IPS DF 6.9 (cell line): ENCODE results near the gene BOD1.

Source experiments
- DNase-seq: peaks from one replicate; pipeline ENCODE4 v3.0.0-alpha.2; 2013; ENCODE audit warnings: low read depth, low spot score
- H3K27ac ChIP-seq: one replicate; pipeline ENCODE4 v1.5.1; 2013; ENCODE audit warnings: low read length, control low read depth
- H3K27me3 ChIP-seq: 2 replicates; pipeline ENCODE4 v1.6.1; 2013; ENCODE audit warnings: mild to moderate bottlenecking, low read length; ENCODE audit not compliant: control insufficient read depth, insufficient read depth
- H3K36me3 ChIP-seq: 2 replicates; pipeline ENCODE4 v1.6.1; 2013; ENCODE audit warnings: low read length; ENCODE audit not compliant: control insufficient read depth, insufficient read depth
- H3K4me1 ChIP-seq: 2 replicates; pipeline ENCODE4 v1.6.1; 2013; ENCODE audit warnings: low read length; ENCODE audit not compliant: control insufficient read depth, insufficient read depth
- H3K4me3 ChIP-seq: 2 replicates; pipeline ENCODE4 v1.5.1; 2013; ENCODE audit warnings: mild to moderate bottlenecking, low read length
- H3K9me3 ChIP-seq: 2 replicates; pipeline ENCODE4 v1.6.1; 2013; ENCODE audit warnings: low read length, inconsistent platforms; ENCODE audit not compliant: control insufficient read depth, insufficient read depth
- WGBS: extraction: QIAGEN DNeasy Blood & Tissue Kit; methylation state at CpG from one replicate; pipeline ENCODE4 v1.1.7; 2013; ENCODE audit warnings: mixed read lengths, missing lambda C conversion rate; ENCODE audit not compliant: insufficient read length, insufficient coverage; 5-methylcytosine and 5-hydroxymethylcytosine counted together

Gene BOD1

GRCh38 chr5:173615884-173616576, 420 bp downstream of the BOD1 start:
- Histone ChIP-seq H3K27me3 (no peaks in the 10 kb centered on the region), H3K9me3 (no peaks in the 10 kb centered on the region), H3K36me3 (peaks cover 15% of the 10 kb centered on the region; the same call in 1 of the 2 replicates), H3K4me1 (peaks cover 2% of the 10 kb centered on the region; the same call in 1 of the 2 replicates), H3K4me3 (peak overlapping the region; percentile 97), H3K27ac (no peak overlapping the region)
- peak; percentile 29 for DNase-seq
- no CpG with 5 or more reads among the region's 55 CpGs for WGBS

GRCh38 chr5:173614591-173614990, 1.9 kb downstream of the BOD1 start:
- Histone ChIP-seq H3K36me3 (peaks cover 20% of the 10 kb centered on the region; the same call in 1 of the 2 replicates), H3K27me3 (no peaks in the 10 kb centered on the region), H3K9me3 (no peaks in the 10 kb centered on the region), H3K4me3 (no peak overlapping the region), H3K27ac (no peak overlapping the region), H3K4me1 (peaks cover 2% of the 10 kb centered on the region; the same call in 1 of the 2 replicates)
- WGBS: no CpG with 5 or more reads among the region's 7 CpGs
- DNase-seq: no peak

- Histone ChIP-seq H3K27me3 (no peaks in the 10 kb centered on the region), H3K36me3 (peaks cover 27% of the 10 kb centered on the region; the same call in 1 of the 2 replicates), H3K4me3 (no peak overlapping the region), H3K9me3 (no peaks in the 10 kb centered on the region), H3K27ac (no peak overlapping the region), H3K4me1 (peaks cover 2% of the 10 kb centered on the region; the same call in 1 of the 2 replicates)
- no CpG with 5 or more reads among the region's 8 CpGs for WGBS
- no peak for DNase-seq
Observed at GRCh38 chr5:173613433-173614159, 2.9 kb downstream of the BOD1 start.

GRCh38 chr5:173612948-173613347, 3.5 kb downstream of the BOD1 start:
- no peak overlapping the region for H3K4me3 ChIP-seq
- H3K9me3 ChIP-seq: no peaks in the 10 kb centered on the region
- peaks cover 28% of the 10 kb centered on the region; the same call in 1 of the 2 replicates for H3K36me3 ChIP-seq
- no peaks in the 10 kb centered on the region for H3K27me3 ChIP-seq
- no peak overlapping the region for H3K27ac ChIP-seq
- no CpG with 5 or more reads among the region's 3 CpGs for WGBS
- DNase-seq: no peak
- H3K4me1 ChIP-seq: peaks cover 2% of the 10 kb centered on the region; the same call in 1 of the 2 replicates

GRCh38 chr5:173611706-173612105, 4.7 kb downstream of the BOD1 start:
- Histone ChIP-seq H3K4me1 (peaks cover 2% of the 10 kb centered on the region; the same call in 1 of the 2 replicates), H3K4me3 (no peak overlapping the region), H3K27ac (no peak overlapping the region), H3K9me3 (no peaks in the 10 kb centered on the region), H3K27me3 (no peaks in the 10 kb centered on the region), H3K36me3 (peaks cover 40% of the 10 kb centered on the region; the same call in 1 of the 2 replicates)
- DNase-seq: no peak
- WGBS: no CpG with 5 or more reads among the region's 4 CpGs

GRCh38 chr5:173604141-173604540, 12.3 kb downstream of the BOD1 start:
- DNase-seq: no peak
- no peaks in the 10 kb centered on the region for H3K27me3 ChIP-seq
- no peaks in the 10 kb centered on the region for H3K9me3 ChIP-seq
- peaks cover 26% of the 10 kb centered on the region; the same call in 1 of the 2 replicates for H3K36me3 ChIP-seq
- H3K4me1 ChIP-seq: no peaks in the 10 kb centered on the region
- H3K4me3 ChIP-seq: no peak overlapping the region
- H3K27ac ChIP-seq: no peak overlapping the region
- WGBS: no CpG with 5 or more reads among the region's 1 CpG

- DNase-seq: no peak
- WGBS: no CpG with 5 or more reads among the region's 6 CpGs
- H3K4me3 ChIP-seq: no peak overlapping the region
Observed at GRCh38 chr5:173602423-173602822, 14.0 kb downstream of the BOD1 start.

GRCh38 chr5:173598686-173599085, 17.8 kb downstream of the BOD1 start:
- Histone ChIP-seq H3K36me3 (no peaks in the 10 kb centered on the region; the same call in 1 of the 2 replicates), H3K4me1 (no peaks in the 10 kb centered on the region; the same call in 1 of the 2 replicates), H3K4me3 (no peak overlapping the region), H3K27ac (no peak overlapping the region), H3K27me3 (no peaks in the 10 kb centered on the region), H3K9me3 (no peaks in the 10 kb centered on the region)
- no peak for DNase-seq
- no CpG with 5 or more reads among the region's 4 CpGs for WGBS

More at GRCh38 chr5:173602423-173602822, 14.0 kb downstream of the BOD1 start:
- H3K27me3 ChIP-seq: no peaks in the 10 kb centered on the region
- H3K9me3 ChIP-seq: no peaks in the 10 kb centered on the region
- no peak overlapping the region for H3K27ac ChIP-seq
- no peaks in the 10 kb centered on the region for H3K4me1 ChIP-seq
- H3K36me3 ChIP-seq: peaks cover 15% of the 10 kb centered on the region; the same call in 1 of the 2 replicates

GRCh38 chr5:173597304-173597703, 19.1 kb downstream of the BOD1 start:
- H3K4me1 ChIP-seq: no peaks in the 10 kb centered on the region; the same call in 1 of the 2 replicates
- H3K36me3 ChIP-seq: no peaks in the 10 kb centered on the region
- WGBS: no CpG with 5 or more reads among the region's 1 CpG
- DNase-seq: no peak
- no peaks in the 10 kb centered on the region for H3K27me3 ChIP-seq
- no peaks in the 10 kb centered on the region; the same call in 1 of the 2 replicates for H3K9me3 ChIP-seq
- no peak overlapping the region for H3K4me3 ChIP-seq
- H3K27ac ChIP-seq: no peak overlapping the region

GRCh38 chr5:173595841-173596240, 20.6 kb downstream of the BOD1 start:
- no CpG with 5 or more reads among the region's 3 CpGs for WGBS
- no peak overlapping the region for H3K4me3 ChIP-seq
- no peaks in the 10 kb centered on the region; the same call in 1 of the 2 replicates for H3K9me3 ChIP-seq
- no peak overlapping the region for H3K27ac ChIP-seq
- H3K36me3 ChIP-seq: no peaks in the 10 kb centered on the region
- DNase-seq: no peak
- H3K4me1 ChIP-seq: no peaks in the 10 kb centered on the region; the same call in 1 of the 2 replicates
- H3K27me3 ChIP-seq: no peaks in the 10 kb centered on the region
